Activated CD4-positive, alpha-beta T cell treated with anti-CD3 and anti-CD28 coated beads for 1 hour (primary cell): ENCODE results near the gene ACOXL.
"Not testable (repeated sequence)": the region's sequence is repeated elsewhere in the genome, so short reads cannot be mapped to it uniquely, and the experiment has no call there.

Source experiments
- DNase-seq: peaks from one replicate; pipeline ENCODE4 v3.0.0-alpha.2; 2020

The ACOXL gene

DNA sequence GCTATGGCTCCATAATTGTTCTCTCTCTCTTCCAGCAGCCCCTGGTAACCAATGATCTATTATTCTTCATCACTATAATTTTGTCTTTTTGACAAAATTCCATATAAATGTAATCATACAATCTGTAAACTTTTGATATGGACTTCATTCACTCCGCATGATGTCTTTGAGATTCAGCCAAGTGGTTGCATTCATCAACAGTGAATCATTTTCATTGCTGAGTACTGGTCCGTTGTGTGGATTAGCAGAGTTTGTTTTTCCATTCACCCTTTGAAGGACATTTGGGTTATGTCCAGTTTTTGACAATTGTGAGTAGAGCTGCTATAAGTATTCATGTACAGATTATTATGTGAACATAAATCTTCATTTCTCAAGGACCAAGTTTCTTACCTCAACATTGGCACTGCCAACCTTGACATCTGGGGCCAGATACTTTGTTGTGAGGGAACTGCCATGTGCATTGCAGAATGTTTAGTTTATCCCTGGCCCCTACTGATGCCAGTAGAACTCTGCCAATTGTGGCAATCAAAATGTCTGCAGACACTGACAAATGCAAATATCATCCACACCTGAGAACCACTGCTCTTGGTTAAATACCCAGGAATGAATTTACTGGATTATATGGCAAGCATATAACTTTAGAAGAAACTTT is 340.0 kb downstream of the ACOXL start:
- DNase-seq: no peak

GRCh38 chr2:111082659-111083058 is 350.3 kb downstream of the ACOXL start:
- DNase-seq: not testable (repeated sequence)

DNA sequence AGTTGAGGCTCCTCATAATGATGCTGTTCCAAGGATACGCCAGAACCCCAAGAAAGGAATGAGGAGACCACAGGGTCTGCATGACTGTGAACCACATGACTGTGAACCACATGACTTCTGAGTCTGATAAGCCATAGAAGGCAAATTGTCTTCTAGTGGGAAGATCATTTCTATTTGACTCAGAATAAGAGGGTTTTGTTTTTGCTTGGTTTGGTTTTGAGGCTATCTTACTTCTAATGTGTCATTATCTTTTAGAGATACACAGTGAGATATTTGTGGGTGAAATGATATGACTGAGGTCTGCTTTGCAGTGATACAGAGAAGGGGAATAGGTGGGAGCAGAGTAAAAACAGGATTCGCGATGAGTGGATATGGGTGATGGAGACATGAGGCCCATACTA is 359.4 kb downstream of the ACOXL start:
- no peak for DNase-seq

DNA sequence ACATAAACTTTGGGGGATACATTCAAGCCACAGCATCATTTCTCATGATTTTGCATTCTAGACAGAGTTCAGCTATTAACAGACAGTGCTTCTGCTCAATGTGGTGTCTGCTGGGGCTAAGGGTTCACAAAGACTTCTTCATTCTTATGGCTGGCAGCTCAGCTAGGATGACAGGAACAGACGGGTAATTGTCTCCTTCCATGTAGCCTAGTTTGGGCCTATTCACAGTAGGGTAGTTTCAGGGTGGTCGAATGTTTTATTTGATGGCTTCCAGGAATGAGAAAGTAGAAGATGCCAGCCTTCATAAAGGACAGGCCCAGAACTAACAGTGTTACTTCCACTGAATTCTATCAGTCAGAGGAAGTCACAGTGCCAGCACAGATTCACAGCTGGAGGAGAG is 362.3 kb downstream of the ACOXL start:
- no peak for DNase-seq

DNA sequence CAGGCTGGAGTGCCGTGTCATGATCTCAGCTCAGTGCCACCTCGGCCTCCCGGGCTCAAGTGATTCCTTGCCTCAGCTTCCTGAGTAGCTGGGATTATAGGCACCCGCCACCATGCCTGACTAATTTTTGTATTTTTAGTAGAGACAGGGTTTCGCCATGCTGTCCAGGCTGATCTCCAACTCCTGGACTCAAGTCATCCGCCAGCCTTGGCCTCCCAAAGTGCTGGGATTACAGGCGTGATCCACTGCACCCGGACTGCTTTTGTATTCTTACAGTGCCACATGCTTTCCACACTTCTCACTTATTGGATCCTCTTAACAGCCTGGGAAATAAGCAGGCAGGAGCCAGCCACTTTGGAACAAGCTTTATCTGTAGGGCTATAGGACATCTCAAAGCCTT is 363.1 kb downstream of the ACOXL start:
- no peak for DNase-seq

DNA sequence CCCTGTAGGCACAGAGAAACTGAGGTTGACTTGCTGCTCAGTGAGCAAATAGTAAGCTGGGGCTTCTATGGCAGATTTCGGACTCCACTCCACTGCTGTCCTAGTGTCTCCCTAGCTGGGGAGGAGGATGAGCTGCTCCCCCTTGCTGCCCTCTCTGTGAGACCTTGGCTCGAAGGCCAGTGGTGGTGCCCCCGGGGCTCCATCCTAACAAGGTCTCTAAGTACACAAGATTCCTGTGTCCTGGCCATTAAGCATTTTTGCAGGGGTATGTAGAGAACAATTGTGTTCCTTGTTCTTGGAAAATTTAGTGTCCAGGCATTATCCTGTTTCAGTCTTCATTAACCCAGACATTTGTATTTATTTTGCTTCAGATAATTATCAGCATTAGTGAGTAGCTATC is 367.0 kb downstream of the ACOXL start:
- DNase-seq: no peak

DNA sequence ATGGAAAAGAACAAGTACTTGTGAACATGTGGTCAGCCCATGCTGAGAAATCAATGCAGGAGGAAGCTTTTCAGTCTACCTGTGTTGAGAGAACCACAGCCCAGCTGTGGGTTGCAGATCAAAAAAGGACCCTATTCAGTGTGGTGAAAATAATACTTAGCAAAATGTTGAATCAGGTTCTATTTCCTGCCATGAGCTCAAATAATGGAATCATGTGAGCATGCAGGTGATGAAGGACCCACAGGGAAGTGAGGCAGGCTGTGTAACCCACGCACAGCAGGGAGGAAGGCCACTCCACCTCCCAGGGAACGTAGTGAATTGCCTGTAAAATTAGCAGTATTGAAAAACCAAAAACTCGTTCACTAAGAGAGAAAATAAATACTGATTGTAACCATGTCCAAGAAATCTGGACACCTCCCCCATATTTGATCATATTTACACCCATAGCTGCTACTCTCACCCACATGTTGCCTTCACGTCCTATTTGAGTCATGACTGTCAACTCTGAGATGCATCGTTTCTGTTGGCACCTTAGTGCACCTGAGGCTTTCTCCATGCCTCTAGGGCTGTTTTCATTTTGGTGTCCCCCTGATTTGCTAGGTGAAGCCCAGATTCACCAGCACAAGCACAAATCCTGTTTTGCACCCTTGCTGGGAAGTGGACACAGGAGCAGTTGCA is 367.9 kb downstream of the ACOXL start:
- no peak for DNase-seq

GRCh38 chr2:111100765-111101162 is 368.4 kb downstream of the ACOXL start:
- no peak for DNase-seq

- no peak for DNase-seq
Measured at GRCh38 chr2:111101592-111101991, 369.2 kb downstream of the ACOXL start.

DNA sequence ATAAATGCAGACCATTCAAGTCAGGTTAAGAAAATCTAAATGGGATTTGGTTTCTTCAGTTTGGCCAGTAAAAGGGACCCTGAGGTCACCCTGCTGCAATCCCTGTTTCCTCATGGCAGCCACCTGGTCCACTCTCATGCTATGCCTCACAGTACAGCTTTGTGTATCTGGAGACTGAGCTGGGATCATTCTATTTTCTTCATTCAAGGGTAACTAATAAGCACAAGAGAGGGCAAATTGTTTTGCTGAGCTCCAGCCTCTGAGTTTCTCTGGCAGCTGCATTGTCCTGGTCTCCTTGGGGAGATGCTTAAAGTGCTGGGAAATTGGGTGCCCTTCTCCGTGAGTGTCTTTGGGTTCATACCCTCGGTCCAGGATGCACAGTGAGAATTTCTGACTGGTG is 369.8 kb downstream of the ACOXL start:
- DNase-seq: no peak

DNA sequence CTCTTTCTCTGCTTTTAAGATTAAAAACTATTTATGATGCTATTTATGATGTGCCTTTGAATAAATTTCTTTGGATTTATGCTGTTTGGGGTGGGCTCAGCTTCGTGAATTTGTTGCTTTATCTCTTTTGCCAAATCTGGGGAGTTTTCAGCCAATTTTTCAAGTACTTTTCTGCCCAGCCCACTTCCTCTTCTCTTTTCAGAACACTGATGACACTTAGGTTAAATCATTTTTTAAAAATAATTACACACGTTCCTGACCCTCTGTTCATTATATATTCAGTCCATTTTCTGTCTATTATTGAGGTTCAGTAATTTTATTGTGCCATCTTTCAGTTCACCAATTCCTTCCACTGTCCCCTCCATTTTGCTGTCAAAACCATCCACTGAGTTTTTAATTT is 373.6 kb downstream of the ACOXL start:
- no peak for DNase-seq

DNA sequence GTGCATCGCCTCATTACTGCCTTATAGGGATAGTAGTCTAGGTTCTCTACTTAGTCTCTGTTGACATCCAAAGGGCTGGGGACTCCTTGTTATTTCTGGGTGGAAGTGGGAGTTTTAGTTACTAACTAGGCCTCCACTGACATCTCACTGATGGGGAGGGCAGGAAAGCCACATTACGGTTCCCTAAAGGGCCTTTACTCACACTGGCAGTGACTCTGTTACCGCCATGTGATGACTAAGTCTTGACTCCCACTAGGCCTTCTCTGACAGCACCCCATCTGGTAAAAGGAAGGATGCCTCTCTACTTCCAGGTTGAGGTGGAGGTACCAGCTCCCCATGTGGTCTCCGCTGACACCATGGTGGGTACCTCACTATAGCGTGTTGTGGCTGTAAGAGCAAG is 374.3 kb downstream of the ACOXL start:
- no peak for DNase-seq

- DNase-seq: no peak
Measured at GRCh38 chr2:111108745-111109271, 376.4 kb downstream of the ACOXL start.

- DNase-seq: no peak
Measured at GRCh38 chr2:111111101-111111755, 378.9 kb downstream of the ACOXL start.

GRCh38 chr2:111113838-111114237 is 381.5 kb downstream of the ACOXL start:
- DNase-seq: no peak

GRCh38 chr2:111116011-111116746 is 383.8 kb downstream of the ACOXL start:
- DNase-seq: no peak

GRCh38 chr2:111116843-111117597 is 384.6 kb downstream of the ACOXL start:
- peak; percentile 56 for DNase-seq

DNA sequence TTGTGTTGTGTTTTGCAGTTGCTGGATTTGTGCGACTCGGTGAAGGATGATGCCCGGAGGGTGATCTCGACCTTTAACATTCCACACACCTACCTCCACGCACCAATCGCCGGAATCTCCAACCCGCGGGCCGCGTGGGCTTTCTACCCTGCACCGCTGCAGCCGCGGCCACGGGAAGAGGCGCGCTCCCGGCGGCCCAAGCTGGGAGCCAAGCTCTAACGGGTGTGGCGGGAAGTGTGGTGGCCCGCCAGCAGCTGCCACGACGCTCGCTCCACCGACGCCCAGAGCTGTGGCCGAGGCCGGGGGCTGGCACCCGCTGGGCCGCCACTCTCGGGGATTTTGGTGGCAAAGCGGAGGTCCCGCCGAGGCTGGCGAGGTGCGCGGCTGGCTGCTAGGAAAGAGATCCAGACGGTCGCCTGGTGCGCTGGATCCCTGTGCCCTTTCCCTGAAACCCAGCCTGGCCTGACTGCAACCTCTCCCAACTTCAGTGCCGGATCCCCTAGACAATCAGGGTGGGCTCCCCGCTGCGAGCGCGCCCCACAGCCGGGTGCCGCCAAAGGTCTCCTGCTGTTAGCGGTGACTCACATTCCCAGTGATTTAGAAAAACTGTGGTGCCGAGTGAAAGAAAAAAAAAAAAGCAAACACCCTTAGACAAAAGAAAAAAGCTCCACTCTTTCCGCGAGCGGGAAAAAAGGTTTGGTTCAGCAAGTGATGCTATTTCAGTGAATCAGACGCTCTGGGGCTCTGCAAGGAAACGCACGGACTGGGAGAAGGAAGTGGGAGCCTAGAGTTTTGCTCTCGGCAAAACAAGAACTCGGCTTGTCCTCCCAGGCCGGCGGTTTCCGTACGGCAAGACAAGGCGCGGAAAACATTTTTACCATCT is 385.5 kb downstream of the ACOXL start:
- DNase-seq: no peak

- no peak for DNase-seq
Measured at GRCh38 chr2:111118481-111118980, 386.2 kb downstream of the ACOXL start.

- no peak for DNase-seq
Measured at GRCh38 chr2:111118981-111119821, 386.8 kb downstream of the ACOXL start.
